Neural crest cell (in vitro differentiated cells): ENCODE results near the gene TRPC1. TPM values are rescaled to one million over a fixed set of nuclear protein-coding genes. Genes with fewer than 3 reads are reported as not detected.

Experiments used
- DNase-seq: peaks from one replicate; pipeline ENCODE4 v3.0.0; 2021; ENCODE audit warnings: low read depth, mixed read lengths, low spot score
- H3K27ac Mint-ChIP-seq: one replicate; pipeline ENCODE4 v1.8.0; 2021; ENCODE audit warnings: mild to moderate bottlenecking, mixed read lengths; ENCODE audit not compliant: unreplicated experiment
- H3K27me3 Mint-ChIP-seq: 2 replicates; pipeline ENCODE4 v1.8.0; 2021; ENCODE audit warnings: low read depth, mild to moderate bottlenecking, mixed read lengths
- H3K36me3 Mint-ChIP-seq: 2 replicates; pipeline ENCODE4 v1.8.0; 2021; ENCODE audit warnings: low read depth, mild to moderate bottlenecking, mixed read lengths
- H3K4me1 Mint-ChIP-seq: 2 replicates; pipeline ENCODE4 v1.8.0; 2021; ENCODE audit warnings: mixed read lengths
- H3K4me3 Mint-ChIP-seq: one replicate; pipeline ENCODE4 v1.8.0; 2021; ENCODE audit warnings: mild to moderate bottlenecking, mixed read lengths
- H3K9me3 Mint-ChIP-seq: 2 replicates; pipeline ENCODE4 v1.8.0; 2021; ENCODE audit warnings: mixed read lengths
- CTCF ChIP-seq: fragments of 200-600 bp; sonication (generic); conservative IDR thresholded peaks from 2 replicates; pipeline ENCODE4 v1.5.0; 2021; ENCODE audit warnings: antibody characterized with exemption, mild to moderate bottlenecking
- total RNA-seq: library from RNA; stranded (reverse); gene quantifications from 2 replicates; pipeline ENCODE4 v1.2.1, GENCODE V29; 2021

Gene TRPC1
- total RNA-seq, 1 donor from 2014 or later, result 14.8 TPM

- peaks cover 52% of the 10 kb centered on the region for H3K36me3 Mint-ChIP-seq
- no peak overlapping the region for H3K4me3 Mint-ChIP-seq
- no peaks in the 10 kb centered on the region for H3K27me3 Mint-ChIP-seq
- H3K4me1 Mint-ChIP-seq, result peaks cover 7% of the 10 kb centered on the region
- DNase-seq, result no peak
- no peak for TF ChIP-seq CTCF
- H3K27ac Mint-ChIP-seq, result no peak overlapping the region
- peaks cover 15% of the 10 kb centered on the region for H3K9me3 Mint-ChIP-seq
Measured at GRCh38 chr3:142768338-142768737, 44.5 kb downstream of the TRPC1 start.

GRCh38 chr3:142777927-142778326 lies 54.1 kb downstream of the TRPC1 start:
- H3K4me3 Mint-ChIP-seq, result no peak overlapping the region
- no peaks in the 10 kb centered on the region for H3K27me3 Mint-ChIP-seq
- TF ChIP-seq CTCF, result no peak
- no peak for DNase-seq
- H3K36me3 Mint-ChIP-seq, result peaks cover 2% of the 10 kb centered on the region
- no peaks in the 10 kb centered on the region for H3K9me3 Mint-ChIP-seq
- H3K4me1 Mint-ChIP-seq, result no peaks in the 10 kb centered on the region
- H3K27ac Mint-ChIP-seq, result no peak overlapping the region

- Mint-ChIP-seq H3K36me3 (peaks cover 2% of the 10 kb centered on the region), H3K4me3 (no peak overlapping the region), H3K4me1 (no peaks in the 10 kb centered on the region), H3K27me3 (no peaks in the 10 kb centered on the region), H3K27ac (no peak overlapping the region), H3K9me3 (no peaks in the 10 kb centered on the region)
- no peak for TF ChIP-seq CTCF
- no peak for DNase-seq
Measured at GRCh38 chr3:142778541-142778940, 54.7 kb downstream of the TRPC1 start.

GRCh38 chr3:142779591-142779990 lies 55.8 kb downstream of the TRPC1 start:
- TF ChIP-seq CTCF, result no peak

GRCh38 chr3:142782616-142783015 lies 58.8 kb downstream of the TRPC1 start:
- TF ChIP-seq CTCF, result no peak
- H3K4me3 Mint-ChIP-seq, result no peak overlapping the region
- no peaks in the 10 kb centered on the region for H3K4me1 Mint-ChIP-seq
- no peak overlapping the region for H3K27ac Mint-ChIP-seq
- H3K9me3 Mint-ChIP-seq, result no peaks in the 10 kb centered on the region
- H3K27me3 Mint-ChIP-seq, result no peaks in the 10 kb centered on the region
- H3K36me3 Mint-ChIP-seq, result peaks cover 3% of the 10 kb centered on the region
- DNase-seq, result no peak

More at GRCh38 chr3:142779591-142779990, 55.8 kb downstream of the TRPC1 start:
- Mint-ChIP-seq H3K4me3 (no peak overlapping the region), H3K9me3 (no peaks in the 10 kb centered on the region), H3K4me1 (no peaks in the 10 kb centered on the region), H3K36me3 (peaks cover 3% of the 10 kb centered on the region), H3K27me3 (no peaks in the 10 kb centered on the region), H3K27ac (no peak overlapping the region)
- DNase-seq, result no peak

- Mint-ChIP-seq H3K4me1 (no peaks in the 10 kb centered on the region), H3K27ac (no peak overlapping the region), H3K4me3 (no peak overlapping the region), H3K9me3 (no peaks in the 10 kb centered on the region), H3K27me3 (no peaks in the 10 kb centered on the region), H3K36me3 (peaks cover 3% of the 10 kb centered on the region)
- no peak for TF ChIP-seq CTCF
- no peak for DNase-seq
Measured at GRCh38 chr3:142784228-142784627, 60.4 kb downstream of the TRPC1 start.
